Amygdala (tissue), 56 donors: ENCODE results near the gene HDGFL2.

ENCODE experiments used
- DNase-seq, 56 donors: peaks; one replicate each; lab custom pipeline; 2025; lab: John Stamatoyannopoulos, UW

Gene HDGFL2

DNA sequence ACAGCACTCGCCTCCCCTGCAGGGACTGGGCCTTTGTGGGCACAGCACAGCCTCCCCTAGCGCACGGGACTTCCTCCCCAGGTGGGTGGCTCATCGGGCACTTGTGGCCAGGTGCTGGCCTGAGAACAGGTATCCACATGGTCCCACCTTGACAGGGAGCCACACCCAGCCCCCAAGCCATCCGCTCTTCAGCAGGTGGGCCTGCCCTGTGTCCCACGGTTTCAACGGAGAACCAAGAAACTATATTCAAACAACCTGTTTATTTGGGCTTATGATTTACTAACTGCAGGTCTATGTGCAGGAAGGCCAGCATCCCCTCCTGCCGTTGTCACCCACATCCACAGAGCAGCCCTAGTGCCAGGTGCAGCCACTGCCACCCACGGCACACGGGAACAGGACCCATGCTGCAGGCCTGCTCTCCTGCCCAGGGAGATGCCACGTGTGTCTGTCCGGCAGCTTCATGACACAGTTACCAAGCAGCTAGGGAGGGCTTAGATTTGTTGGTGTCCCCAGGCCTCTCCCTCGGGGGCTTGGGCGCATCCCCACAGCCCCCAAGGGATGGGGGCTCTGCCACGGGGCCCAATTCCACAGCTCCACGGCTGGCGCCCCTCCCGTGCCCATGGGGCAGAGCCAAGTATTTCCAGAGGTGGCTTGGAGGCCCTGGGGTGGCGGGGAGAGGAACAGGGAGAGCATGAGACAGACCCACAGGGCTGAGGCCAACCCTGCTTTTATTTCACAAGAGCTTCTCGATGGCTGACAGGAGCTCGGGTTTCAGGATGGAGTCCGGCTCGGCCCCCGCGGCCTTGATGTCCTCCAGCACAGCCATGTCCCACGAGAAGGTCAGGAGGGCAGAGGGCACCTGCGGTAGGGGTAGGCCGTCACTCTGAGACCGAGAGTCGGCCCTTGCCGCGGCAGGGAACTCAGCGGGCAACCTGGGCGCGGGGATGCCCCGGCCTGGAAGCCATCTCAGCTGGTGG, 27.0 kb upstream of the HDGFL2 start:
- no peak for DNase-seq

DNA sequence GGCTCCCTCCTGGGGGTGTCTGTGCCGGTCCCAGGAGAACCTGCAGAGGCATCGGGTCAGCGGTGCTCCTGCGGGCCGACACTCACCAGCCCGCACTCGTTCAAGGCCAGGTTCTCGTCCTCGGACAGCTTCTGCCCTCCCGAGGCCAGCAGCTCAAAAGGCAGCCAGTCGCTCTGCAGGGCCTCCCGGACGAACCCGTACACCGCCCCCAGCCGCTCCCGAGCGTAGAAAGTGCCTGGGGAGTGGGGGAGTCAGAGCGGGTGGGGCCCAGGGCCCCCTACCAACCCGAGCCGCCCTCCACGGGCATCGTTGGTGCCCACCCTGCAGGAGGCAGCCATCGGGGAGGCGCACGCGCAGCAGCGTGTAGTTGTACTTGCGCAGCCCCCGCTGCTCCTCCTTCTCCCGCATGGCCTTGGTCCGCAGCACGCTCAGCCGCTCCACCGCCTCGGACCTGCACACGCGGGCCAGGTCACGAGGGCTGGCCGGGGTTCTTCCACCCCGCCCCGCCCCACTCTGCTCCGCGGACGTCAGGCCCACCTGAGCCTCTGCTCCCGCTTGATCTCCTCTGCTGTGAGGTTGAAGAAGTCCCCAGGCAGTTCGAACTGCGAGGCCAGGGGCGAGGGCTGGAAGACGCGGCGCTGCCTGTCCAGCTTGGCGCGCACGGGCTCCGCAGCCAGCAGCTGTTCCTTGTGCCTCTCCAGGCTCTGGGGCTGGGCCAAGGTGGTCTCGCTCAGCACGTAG, 26.0 kb upstream of the HDGFL2 start:
- no peak for DNase-seq

GRCh38 chr19:4446704-4447200, 25.3 kb upstream of the HDGFL2 start:
- DNase-seq, result no peak

- no peak for DNase-seq
Measured at GRCh38 chr19:4447327-4448146, 24.6 kb upstream of the HDGFL2 start.

- DNase-seq, result no peak
Measured at GRCh38 chr19:4448147-4448985, 23.7 kb upstream of the HDGFL2 start.

DNA sequence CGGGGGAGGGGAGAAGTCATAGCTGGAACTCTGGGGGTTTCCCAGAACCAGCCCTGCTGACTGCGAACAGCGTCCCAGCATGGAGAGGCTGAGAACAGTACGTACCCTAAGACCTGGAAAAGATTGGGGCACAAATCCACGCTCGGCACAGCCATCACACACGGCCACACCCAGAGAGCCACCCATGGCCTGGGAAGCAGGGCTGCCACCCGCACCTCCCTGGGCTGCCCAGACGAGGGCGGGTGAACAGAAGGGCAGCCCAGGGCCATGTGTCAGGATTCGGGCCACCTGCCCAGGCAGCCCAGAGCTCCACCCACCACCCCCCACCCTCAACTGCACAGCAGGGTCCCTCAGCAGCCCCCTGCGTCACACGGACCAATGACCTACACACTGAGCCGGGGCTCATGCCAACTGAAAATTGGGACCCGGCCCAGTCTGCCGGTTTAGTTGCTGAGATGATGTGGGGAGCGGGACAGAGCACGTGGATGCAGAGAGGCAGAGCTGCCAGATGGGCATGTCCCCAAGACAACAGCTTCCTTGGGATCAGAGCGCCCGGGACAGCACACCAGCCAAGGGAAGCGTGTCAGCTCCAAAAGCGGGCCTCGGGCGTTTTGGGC, 23.0 kb upstream of the HDGFL2 start:
- DNase-seq, result peak in 52 of 56 donors; percentile 15 to 89 (median 70)

GRCh38 chr19:4449639-4450028, 22.5 kb upstream of the HDGFL2 start:
- DNase-seq, result no peak

DNA sequence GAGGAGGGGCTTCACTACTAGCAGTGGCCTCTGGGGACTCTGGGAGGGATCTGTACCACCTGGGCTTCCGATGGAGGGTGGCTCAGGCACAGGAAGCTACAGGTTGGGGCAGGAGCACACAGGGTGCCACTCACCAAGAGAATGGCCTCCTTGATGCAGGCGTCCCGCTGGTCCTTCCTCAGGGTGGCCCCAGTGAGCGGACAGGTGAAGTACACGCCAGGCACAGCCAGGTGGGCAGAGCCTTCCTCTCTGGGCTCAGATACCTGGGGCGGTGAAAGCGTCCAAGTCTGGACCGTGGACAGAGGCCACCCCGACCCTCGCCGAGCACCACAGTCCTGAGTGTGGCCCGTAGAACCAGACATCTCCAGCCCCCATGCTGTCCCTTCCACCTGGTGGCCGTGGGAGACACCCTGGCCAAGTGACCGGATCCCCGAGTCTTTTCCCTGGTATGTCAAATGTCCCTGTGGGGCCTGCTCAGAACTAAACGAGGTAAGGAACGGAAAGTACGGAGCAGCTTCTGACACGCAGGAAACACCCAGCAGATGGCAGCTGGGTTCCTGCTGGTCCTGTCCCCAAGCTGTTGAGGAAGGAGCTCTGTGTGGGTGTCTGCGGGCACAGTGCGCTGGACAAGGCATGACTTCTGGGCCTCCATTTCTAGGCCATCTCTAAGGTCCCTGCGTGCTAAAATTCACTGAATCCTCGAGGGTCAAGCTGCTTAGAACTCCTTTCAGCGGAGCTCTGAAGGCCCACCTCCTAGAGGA, 19.7 kb upstream of the HDGFL2 start:
- no peak for DNase-seq

- DNase-seq, result no peak
Measured at GRCh38 chr19:4453232-4454179, 18.6 kb upstream of the HDGFL2 start.

DNA sequence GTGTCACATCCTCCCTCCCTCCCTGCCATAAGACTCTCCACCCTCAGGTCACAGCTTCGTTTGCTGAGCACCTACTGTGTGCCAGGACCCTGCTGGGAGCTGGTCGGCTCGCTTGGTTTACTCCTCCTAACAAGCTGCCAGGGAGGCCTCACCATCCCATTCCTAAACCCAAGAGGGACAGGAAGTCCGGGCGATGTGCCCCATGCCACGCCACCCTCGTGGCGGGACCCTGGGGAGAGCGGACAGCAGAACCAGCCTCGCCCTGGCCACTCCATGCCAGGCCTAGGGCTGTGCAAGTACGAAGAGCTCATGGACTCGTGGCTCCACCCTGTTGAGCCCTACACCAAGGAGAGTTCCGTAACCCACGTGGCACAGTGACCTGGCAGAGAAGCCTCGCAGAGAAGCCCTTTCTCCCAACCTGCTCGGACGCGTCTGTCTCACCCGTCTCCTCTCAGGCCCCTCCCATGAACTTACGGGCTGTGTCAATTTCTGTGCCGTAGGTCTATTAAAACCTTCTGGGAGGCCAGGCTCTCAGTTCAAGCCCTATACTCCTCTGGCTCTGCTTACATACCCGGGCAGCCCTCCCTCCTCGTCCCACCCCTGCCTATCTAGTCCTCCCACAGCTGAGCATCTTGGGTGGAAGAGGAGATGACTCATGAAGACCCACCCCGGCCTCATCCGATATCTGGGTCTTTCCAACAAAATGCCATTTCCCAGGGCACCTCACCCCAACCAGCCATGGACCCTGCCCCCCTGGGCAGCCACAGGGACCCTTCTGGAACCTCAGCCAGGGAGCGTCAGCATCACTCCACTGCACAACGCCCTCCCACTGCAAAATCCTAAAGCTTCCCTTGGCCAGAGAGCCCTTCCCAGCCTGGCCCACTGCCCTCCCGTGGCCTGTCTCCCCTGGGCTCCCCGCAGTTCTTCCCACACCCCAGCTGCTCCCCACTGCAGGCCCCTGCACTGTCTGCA, 17.1 kb upstream of the HDGFL2 start:
- no peak for DNase-seq

DNA sequence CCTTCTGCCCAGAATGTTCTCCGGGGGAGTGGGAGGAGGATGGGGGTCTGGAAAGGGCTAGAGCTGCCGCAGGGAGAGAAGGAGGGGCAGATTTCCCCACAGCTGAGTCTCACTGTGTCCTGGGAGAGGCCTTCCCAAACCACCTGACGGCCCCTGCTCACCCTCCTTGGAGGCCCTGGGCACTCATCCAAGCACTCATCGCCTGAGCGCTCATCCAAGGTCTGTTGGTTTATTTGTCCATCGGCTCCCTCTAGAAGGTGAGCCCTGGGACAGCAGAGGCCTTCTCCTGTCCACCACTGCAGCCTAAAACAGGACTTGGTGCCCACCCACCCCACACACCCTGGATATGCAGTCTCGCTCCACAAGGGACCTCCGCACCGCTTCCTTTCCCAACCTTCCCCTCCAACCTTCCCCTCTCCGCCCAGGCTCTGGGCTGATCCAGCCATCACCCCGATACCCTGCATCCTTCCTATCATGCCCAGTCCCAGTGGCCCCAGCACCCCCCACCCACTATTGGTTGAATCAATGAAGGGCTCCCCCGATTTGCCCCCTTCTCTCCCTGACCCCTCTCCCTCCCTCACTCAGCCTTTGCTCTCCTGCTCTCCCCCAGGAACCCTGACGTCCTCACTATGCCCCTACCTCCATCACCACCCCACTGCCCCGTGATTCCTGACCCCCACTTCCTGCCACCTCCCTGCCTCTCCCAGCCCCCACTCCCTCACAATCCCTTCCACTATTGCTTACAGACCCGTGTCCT, 16.2 kb upstream of the HDGFL2 start:
- DNase-seq, result peak in 15 of 56 donors; percentile 2 to 58 (median 30)

GRCh38 chr19:4456476-4456842, 15.6 kb upstream of the HDGFL2 start:
- DNase-seq, result peak in 17 of 56 donors; percentile 14 to 67 (median 37)

- peak in 27 of 56 donors; percentile 5 to 67 (median 47) for DNase-seq
Measured at GRCh38 chr19:4456843-4457653, 15.0 kb upstream of the HDGFL2 start.

DNA sequence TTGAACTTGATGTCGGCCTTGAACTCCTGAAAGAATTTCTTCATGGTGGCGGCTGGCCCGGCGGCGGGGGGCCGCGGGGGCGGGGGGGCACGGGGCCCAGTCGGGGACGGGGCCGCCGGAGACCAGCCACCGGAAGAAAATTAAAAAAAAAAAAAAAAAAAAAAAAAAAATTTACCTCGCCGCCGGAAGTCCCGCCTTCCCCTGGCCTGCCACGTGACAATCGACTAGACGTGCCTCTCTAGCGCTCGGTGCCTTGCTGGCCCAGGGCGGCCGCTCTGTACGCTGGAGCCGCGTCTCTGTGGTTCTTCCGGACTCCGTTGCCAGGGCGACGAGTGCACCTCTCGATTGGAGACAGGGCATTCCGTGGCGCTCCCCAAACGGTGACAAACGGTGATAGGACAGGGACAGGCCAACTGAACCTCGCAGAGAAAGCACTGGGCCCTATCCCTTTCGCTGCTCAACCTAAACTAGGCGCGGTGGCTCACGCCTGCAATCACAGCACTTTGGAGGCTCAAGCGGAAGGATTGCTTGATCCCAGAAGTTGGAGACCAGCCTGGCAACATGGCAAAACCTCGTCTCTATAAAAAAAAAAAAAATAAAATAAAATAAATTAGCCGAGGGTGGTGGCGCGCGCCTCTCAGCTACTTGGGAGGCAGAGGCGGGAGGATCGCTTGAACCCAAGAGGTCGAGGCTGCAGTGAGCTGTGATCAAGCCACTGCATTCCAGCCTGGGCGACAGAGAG, 14.3 kb upstream of the HDGFL2 start, which contains the start of gene UBXN6:
Gene UBXN6, minus strand, starts transcription at position 141 of the 742 bp plus-strand sequence. Its CDS starts 97 bp downstream, at position 44.
- peak; percentile 40 to 99 (median 93) for DNase-seq
